ENCODE measurements around the gene BMAL2. TPM values are rescaled to one million over a fixed set of nuclear protein-coding genes. Genes with fewer than 3 reads are reported as not detected.

Gene BMAL2
- total and polyA plus RNA-seq, 2 donors, result 7.6 to 13.3 TPM

- Histone ChIP-seq H3K27ac (ENCODE audit: low read depth in 1 of 2, low read length in 1 of 2) (no peak overlapping the region), H3K9me3 (ENCODE audit: control insufficient read depth in 2 of 2, insufficient read depth in 1 of 2, low read length in 1 of 2) (no peaks in the 10 kb centered on the region), H3K36me3 (ENCODE audit: control insufficient read depth in 2 of 2, insufficient read depth in 2 of 2, low read length in 1 of 2) (no peaks in the 10 kb centered on the region), H3K27me3 (ENCODE audit: control insufficient read depth in 2 of 2, insufficient read depth in 1 of 2, low read length in 1 of 2) (no peaks in the 10 kb centered on the region), H3K4me1 (ENCODE audit: control insufficient read depth in 2 of 2, insufficient read depth in 2 of 2, low read length in 2 of 2) (no peaks in the 10 kb centered on the region), H3K4me3 (ENCODE audit: low read length in 2 of 2) (no peak overlapping the region)
- 96% methylated on average over 3 of the region's 3 CpGs for WGBS
- DNase-seq (ENCODE audit: low read depth in 6 of 9, low spot score in 9 of 9), result no peak
Observed at GRCh38 chr12:27359578-27360340, 27.1 kb downstream of the BMAL2 start.

DNA sequence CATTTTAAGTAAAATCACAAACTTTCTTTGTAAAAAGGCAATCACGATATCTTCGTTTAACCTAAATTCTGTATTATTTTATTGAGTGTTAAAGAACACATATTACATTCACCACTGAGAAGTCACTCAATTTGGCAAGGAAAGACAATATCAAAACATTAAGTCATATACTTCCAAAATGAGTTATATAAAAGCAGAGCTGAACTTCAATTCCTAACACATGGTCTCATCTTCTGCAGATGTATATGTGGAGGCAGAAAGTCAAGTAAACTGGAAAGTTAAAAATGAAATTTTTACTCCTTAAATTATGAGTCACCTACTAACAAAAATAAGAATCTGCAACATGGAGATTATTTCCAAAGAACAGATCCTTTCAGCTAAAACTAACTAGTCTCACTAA is 28.7 kb downstream of the BMAL2 start:
- 97% methylated on average over 2 of the region's 2 CpGs for WGBS
- H3K4me3 ChIP-seq (ENCODE audit: low read length in 2 of 2), result no peak overlapping the region
- no peaks in the 10 kb centered on the region for H3K9me3 ChIP-seq (ENCODE audit: control insufficient read depth in 2 of 2, insufficient read depth in 1 of 2, low read length in 1 of 2)
- H3K36me3 ChIP-seq (ENCODE audit: control insufficient read depth in 2 of 2, insufficient read depth in 2 of 2, low read length in 1 of 2), result no peaks in the 10 kb centered on the region
- no peak for DNase-seq (ENCODE audit: low read depth in 6 of 9, low spot score in 9 of 9)
- H3K27ac ChIP-seq (ENCODE audit: low read depth in 1 of 2, low read length in 1 of 2), result no peak overlapping the region
- no peaks in the 10 kb centered on the region for H3K27me3 ChIP-seq (ENCODE audit: control insufficient read depth in 2 of 2, insufficient read depth in 1 of 2, low read length in 1 of 2)
- no peaks in the 10 kb centered on the region for H3K4me1 ChIP-seq (ENCODE audit: control insufficient read depth in 2 of 2, insufficient read depth in 2 of 2, low read length in 2 of 2)

- Histone ChIP-seq H3K4me3 (ENCODE audit: low read length in 2 of 2) (no peak overlapping the region), H3K36me3 (ENCODE audit: control insufficient read depth in 2 of 2, insufficient read depth in 2 of 2, low read length in 1 of 2) (no peaks in the 10 kb centered on the region), H3K9me3 (ENCODE audit: control insufficient read depth in 2 of 2, insufficient read depth in 1 of 2, low read length in 1 of 2) (no peaks in the 10 kb centered on the region), H3K27me3 (ENCODE audit: control insufficient read depth in 2 of 2, insufficient read depth in 1 of 2, low read length in 1 of 2) (no peaks in the 10 kb centered on the region), H3K27ac (ENCODE audit: low read depth in 1 of 2, low read length in 1 of 2) (no peak overlapping the region), H3K4me1 (ENCODE audit: control insufficient read depth in 2 of 2, insufficient read depth in 2 of 2, low read length in 2 of 2) (no peaks in the 10 kb centered on the region)
- no peak for DNase-seq (ENCODE audit: low read depth in 6 of 9, low spot score in 9 of 9)
- 98% methylated on average over 3 of the region's 3 CpGs for whole genome bisulfite sequencing
Observed at GRCh38 chr12:27366621-27367020, 34.0 kb downstream of the BMAL2 start.

- no peak for DNase-seq (ENCODE audit: low read depth in 6 of 9, low spot score in 9 of 9)
- 92% methylated on average over 6 of the region's 6 CpGs for WGBS
Observed at GRCh38 chr12:27367078-27367477, 34.4 kb downstream of the BMAL2 start.

GRCh38 chr12:27382171-27382795 is 49.6 kb downstream of the BMAL2 start:
- 91% methylated on average over 9 of the region's 9 CpGs for WGBS
- DNase-seq (ENCODE audit: low read depth in 6 of 9, low spot score in 9 of 9), result no peak
- Histone ChIP-seq H3K27ac (ENCODE audit: low read depth in 1 of 2, low read length in 1 of 2) (no peak overlapping the region), H3K36me3 (ENCODE audit: control insufficient read depth in 2 of 2, insufficient read depth in 2 of 2, low read length in 1 of 2) (no peaks in the 10 kb centered on the region), H3K9me3 (ENCODE audit: control insufficient read depth in 2 of 2, insufficient read depth in 1 of 2, low read length in 1 of 2) (no peaks in the 10 kb centered on the region), H3K27me3 (ENCODE audit: control insufficient read depth in 2 of 2, insufficient read depth in 1 of 2, low read length in 1 of 2) (no peaks in the 10 kb centered on the region), H3K4me1 (ENCODE audit: control insufficient read depth in 2 of 2, insufficient read depth in 2 of 2, low read length in 2 of 2) (no peaks in the 10 kb centered on the region), H3K4me3 (ENCODE audit: low read length in 2 of 2) (no peak overlapping the region)

More at GRCh38 chr12:27367078-27367477, 34.4 kb downstream of the BMAL2 start:
- no peaks in the 10 kb centered on the region for H3K36me3 ChIP-seq (ENCODE audit: control insufficient read depth in 2 of 2, insufficient read depth in 2 of 2, low read length in 1 of 2)
- no peaks in the 10 kb centered on the region for H3K27me3 ChIP-seq (ENCODE audit: control insufficient read depth in 2 of 2, insufficient read depth in 1 of 2, low read length in 1 of 2)
- no peak overlapping the region for H3K4me3 ChIP-seq (ENCODE audit: low read length in 2 of 2)
- H3K4me1 ChIP-seq (ENCODE audit: control insufficient read depth in 2 of 2, insufficient read depth in 2 of 2, low read length in 2 of 2), result no peaks in the 10 kb centered on the region
- H3K9me3 ChIP-seq (ENCODE audit: control insufficient read depth in 2 of 2, insufficient read depth in 1 of 2, low read length in 1 of 2), result no peaks in the 10 kb centered on the region
- no peak overlapping the region for H3K27ac ChIP-seq (ENCODE audit: low read depth in 1 of 2, low read length in 1 of 2)

Other genes starting within 250 kb of the BMAL2 start
- gene STK38L, start 88.5 kb upstream of the BMAL2 start, total RNA-seq, result 35.6 TPM
- 21.8 TPM for gene STK38L, start 88.5 kb upstream of the BMAL2 start, polyA plus RNA-seq
- 0.71 TPM for gene SMCO2, start 113.9 kb downstream of the BMAL2 start, total RNA-seq
- gene SMCO2, start 113.9 kb downstream of the BMAL2 start, polyA plus RNA-seq, result 2.6 TPM
- 23.7 TPM for gene PPFIBP1, start 191.4 kb downstream of the BMAL2 start, total RNA-seq
- gene PPFIBP1, start 191.4 kb downstream of the BMAL2 start, polyA plus RNA-seq, result 10.0 TPM